Karpas-422 (cell line): Measurements from ENCODE around the gene FAM151A. TPM values are rescaled to one million over a fixed set of nuclear protein-coding genes. Genes with fewer than 3 reads are reported as not detected.
A peak's percentile ranks its signal among the peaks of the same experiment; 100 is the strongest.

ENCODE experiments used
- DNase-seq: peaks from one replicate; pipeline ENCODE4 v3.0.0-alpha.2; 2015
- H2AFZ ChIP-seq: fragments of 200-600 bp; sonication (generic); 2 replicates; pipeline ENCODE4 v1.6.1; 2014; ENCODE audit warnings: antibody characterized with exemption, low read length, mixed read lengths
- H3K27ac ChIP-seq: fragments of 200-600 bp; sonication (generic); 2 replicates; pipeline ENCODE4 v1.5.1; 2014; ENCODE audit warnings: mild to moderate bottlenecking, low read length, moderate library complexity
- H3K27me3 ChIP-seq: fragments of 200-600 bp; sonication (generic); 2 replicates; pipeline ENCODE4 v1.6.1; 2014; ENCODE audit warnings: low read length, mixed read lengths
- H3K36me3 ChIP-seq: fragments of 200-600 bp; sonication (generic); 2 replicates; pipeline ENCODE4 v1.6.1; 2014; ENCODE audit warnings: low read length, mixed read lengths; ENCODE audit not compliant: insufficient read depth
- H3K4me1 ChIP-seq: fragments of 200-600 bp; sonication (generic); 2 replicates; pipeline ENCODE4 v1.6.1; 2014; ENCODE audit warnings: mild to moderate bottlenecking, low read length, mixed read lengths
- H3K4me2 ChIP-seq: fragments of 200-600 bp; sonication (generic); 2 replicates; pipeline ENCODE4 v1.6.1; 2014; ENCODE audit warnings: low read length, low read depth, mild to moderate bottlenecking; ENCODE audit not compliant: poor library complexity, severe bottlenecking
- H3K4me3 ChIP-seq: fragments of 200-600 bp; sonication (generic); 2 replicates; pipeline ENCODE4 v1.5.1; 2014; ENCODE audit warnings: mild to moderate bottlenecking, antibody characterized with exemption, low read length, mixed read lengths
- H3K79me2 ChIP-seq: fragments of 200-600 bp; sonication (generic); 2 replicates; pipeline ENCODE4 v1.6.1; 2014; ENCODE audit warnings: mild to moderate bottlenecking, low read length, mixed read lengths
- H3K9ac ChIP-seq: fragments of 200-600 bp; sonication (generic); 2 replicates; pipeline ENCODE4 v1.6.0; 2014; ENCODE audit warnings: low read length
- H3K9me2 ChIP-seq: fragments of 200-600 bp; sonication (generic), shearing (Covaris generic); replicated peaks from 2 replicates; pipeline ENCODE4 v1.6.0; 2014; ENCODE audit warnings: mild to moderate bottlenecking, low read length, moderate library complexity; ENCODE audit not compliant: insufficient read depth
- H3K9me3 ChIP-seq: fragments of 300-700, 200-600 bp; sonication (generic); 2 replicates; pipeline ENCODE4 v1.6.1; 2014; ENCODE audit warnings: low read length, mixed read lengths
- H4K20me1 ChIP-seq: fragments of 200-600 bp; sonication (generic); 2 replicates; pipeline ENCODE4 v1.6.1; 2014; ENCODE audit warnings: mild to moderate bottlenecking, antibody characterized with exemption, low read length, low read depth; ENCODE audit not compliant: insufficient read depth
- total RNA-seq: library from RNA; depleted of rRNA; stranded (reverse); fragments of >200 nt; shearing (Covaris generic); gene quantifications from 2 replicates; pipeline ENCODE4 v1.2.3, GENCODE V29; 2014; ENCODE audit warnings: low replicate concordance

The FAM151A gene
- total RNA-seq, 1 experiment from 2014 or later = not detected

- no peaks in the 10 kb centered on the region for H3K36me3 ChIP-seq
- no peak overlapping the region for H3K9ac ChIP-seq
- no peak for DNase-seq
- no peaks in the 10 kb centered on the region for H3K9me2 ChIP-seq
- no peaks in the 10 kb centered on the region for H3K79me2 ChIP-seq
- no peaks in the 10 kb centered on the region for H4K20me1 ChIP-seq
- H3K27ac ChIP-seq = no peak overlapping the region
- no peak overlapping the region for H2AFZ ChIP-seq
- H3K4me3 ChIP-seq = no peak overlapping the region
- H3K27me3 ChIP-seq = no peaks in the 10 kb centered on the region
- H3K9me3 ChIP-seq = no peaks in the 10 kb centered on the region
- no peaks in the 10 kb centered on the region for H3K4me1 ChIP-seq
- no peak overlapping the region for H3K4me2 ChIP-seq
Measured at GRCh38 chr1:54582566-54583306, 40.6 kb downstream of the FAM151A start.

GRCh38 chr1:54581621-54582035 lies 41.7 kb downstream of the FAM151A start:
- Histone ChIP-seq H2AFZ (no peak overlapping the region), H3K27ac (no peak overlapping the region), H3K9ac (no peak overlapping the region), H4K20me1 (no peaks in the 10 kb centered on the region), H3K4me3 (no peak overlapping the region), H3K4me2 (no peak overlapping the region), H3K9me3 (no peaks in the 10 kb centered on the region), H3K79me2 (no peaks in the 10 kb centered on the region), H3K4me1 (no peaks in the 10 kb centered on the region), H3K27me3 (no peaks in the 10 kb centered on the region), H3K9me2 (no peaks in the 10 kb centered on the region), H3K36me3 (no peaks in the 10 kb centered on the region)
- no peak for DNase-seq

DNA sequence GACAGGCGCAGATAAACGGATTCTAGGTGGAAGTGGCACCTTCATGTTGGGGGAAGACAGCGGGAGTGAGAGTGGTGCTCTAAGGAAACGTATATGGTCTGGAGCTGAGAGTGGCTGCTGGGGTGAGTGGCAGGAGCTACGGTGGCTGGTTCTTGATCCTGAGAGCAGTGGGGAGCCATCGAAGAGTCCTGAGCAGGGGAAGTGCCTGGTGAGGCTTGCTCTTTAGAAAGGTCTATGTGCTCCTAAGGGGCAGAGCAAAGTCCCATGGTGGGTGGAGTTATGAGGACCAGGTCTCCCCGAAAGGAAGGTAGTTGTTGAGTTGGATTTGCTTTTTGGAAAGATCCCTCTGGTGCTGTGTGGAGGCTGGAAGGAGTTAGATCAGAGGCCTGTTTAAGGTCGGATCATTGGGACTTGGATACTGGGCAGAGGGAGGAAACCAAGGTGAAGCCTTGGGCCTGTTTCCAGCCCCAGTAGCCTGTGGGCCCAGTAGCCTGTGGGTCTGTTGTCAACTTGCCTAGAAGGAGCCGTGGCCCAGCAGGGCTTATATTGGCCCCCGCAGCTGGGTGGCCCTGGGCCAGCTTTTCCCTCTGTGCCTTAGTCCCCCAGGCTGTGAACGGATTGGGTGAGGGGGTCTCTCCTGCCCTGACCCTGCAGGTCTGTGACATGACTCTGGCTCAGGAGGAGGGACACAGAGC lies 42.3 kb downstream of the FAM151A start:
- Histone ChIP-seq H4K20me1 (no peaks in the 10 kb centered on the region), H3K9ac (no peak overlapping the region), H3K4me2 (no peak overlapping the region), H3K27ac (no peak overlapping the region), H3K36me3 (no peaks in the 10 kb centered on the region), H3K79me2 (no peaks in the 10 kb centered on the region), H3K9me3 (no peaks in the 10 kb centered on the region), H3K4me3 (no peak overlapping the region), H3K9me2 (no peaks in the 10 kb centered on the region), H2AFZ (no peak overlapping the region), H3K4me1 (no peaks in the 10 kb centered on the region), H3K27me3 (no peaks in the 10 kb centered on the region)
- DNase-seq = peak; percentile 15

DNA sequence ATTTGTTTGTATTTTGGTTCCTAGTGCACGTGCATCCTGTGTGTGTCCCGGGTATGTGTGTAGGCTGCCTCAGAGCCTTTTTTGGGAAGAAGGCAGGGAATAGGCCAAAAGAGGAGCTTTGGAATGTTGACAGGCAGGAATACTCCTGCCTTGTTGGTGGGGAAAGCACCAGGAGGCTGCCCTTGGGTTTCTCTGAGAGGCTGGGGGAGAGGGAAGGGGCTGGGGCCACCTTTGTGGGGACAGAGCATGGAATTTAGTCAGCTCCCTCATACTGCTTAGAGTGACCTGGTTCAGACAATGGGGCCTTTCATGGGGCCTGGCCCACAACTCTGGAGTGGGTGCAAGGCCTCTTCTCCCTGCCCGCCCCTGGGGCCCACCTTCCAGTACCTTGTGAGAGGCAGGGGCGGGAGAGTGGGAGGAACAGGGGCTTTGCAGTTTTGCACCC lies 44.0 kb downstream of the FAM151A start:
- no peaks in the 10 kb centered on the region for H3K27me3 ChIP-seq
- no peaks in the 10 kb centered on the region for H3K9me2 ChIP-seq
- H3K4me3 ChIP-seq = no peak overlapping the region
- H4K20me1 ChIP-seq = no peaks in the 10 kb centered on the region
- H3K36me3 ChIP-seq = no peaks in the 10 kb centered on the region
- no peak overlapping the region for H3K4me2 ChIP-seq
- no peak overlapping the region for H3K27ac ChIP-seq
- no peak overlapping the region for H3K9ac ChIP-seq
- no peaks in the 10 kb centered on the region for H3K79me2 ChIP-seq
- 0 out of 2 replicates have a peak, but pooled peaks cover 2% of the 10 kb centered on the region for H3K4me1 ChIP-seq
- no peak overlapping the region for H2AFZ ChIP-seq
- peak; percentile 25 for DNase-seq
- no peaks in the 10 kb centered on the region for H3K9me3 ChIP-seq

- Histone ChIP-seq H3K79me2 (no peaks in the 10 kb centered on the region), H3K4me1 (0 out of 2 replicates have a peak, but pooled peaks cover 2% of the 10 kb centered on the region), H3K4me2 (no peak overlapping the region), H3K27ac (no peak overlapping the region), H3K9me2 (no peaks in the 10 kb centered on the region), H3K9ac (no peak overlapping the region), H3K36me3 (no peaks in the 10 kb centered on the region), H3K9me3 (no peaks in the 10 kb centered on the region), H3K4me3 (no peak overlapping the region), H4K20me1 (no peaks in the 10 kb centered on the region), H3K27me3 (no peaks in the 10 kb centered on the region), H2AFZ (no peak overlapping the region)
- peak; percentile 1 for DNase-seq
Measured at GRCh38 chr1:54577612-54578011, 45.7 kb downstream of the FAM151A start.

DNA sequence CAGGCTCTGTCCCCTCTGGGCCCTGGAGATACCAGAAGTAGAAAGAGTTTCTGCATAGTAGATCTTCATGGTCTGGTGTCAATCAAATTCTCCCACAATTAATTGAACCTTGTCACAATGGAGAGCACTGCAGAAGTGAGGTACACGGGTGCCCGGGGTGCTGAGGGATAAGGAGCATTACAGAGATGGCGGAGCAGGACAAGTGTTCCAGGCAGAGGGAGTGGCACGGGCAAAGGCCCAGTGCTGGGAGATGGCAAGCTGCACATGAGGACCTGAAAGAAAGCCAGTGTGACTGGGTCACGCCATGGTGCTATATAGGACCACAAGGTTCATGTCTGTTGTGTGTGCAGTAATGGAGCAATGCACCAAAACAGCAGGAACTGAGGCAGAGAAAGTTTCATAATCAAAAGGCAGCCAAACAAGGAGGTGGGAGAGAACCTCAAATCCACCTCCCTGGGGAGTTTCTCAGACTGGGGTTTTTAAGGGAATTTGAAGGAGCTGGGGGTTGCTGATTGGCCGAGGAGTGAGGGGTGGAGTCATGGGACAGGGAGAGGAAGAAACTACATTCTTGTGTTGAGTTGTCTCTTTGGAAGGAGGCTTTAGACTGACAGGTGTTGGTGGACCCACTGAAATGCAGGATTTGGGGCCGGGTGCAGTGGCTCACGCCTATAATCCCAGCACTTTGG lies 47.6 kb downstream of the FAM151A start:
- H4K20me1 ChIP-seq = no peaks in the 10 kb centered on the region
- H3K79me2 ChIP-seq = no peaks in the 10 kb centered on the region
- H3K27ac ChIP-seq = no peak overlapping the region
- H3K9ac ChIP-seq = no peak overlapping the region
- H2AFZ ChIP-seq = no peak overlapping the region
- H3K9me3 ChIP-seq = no peaks in the 10 kb centered on the region
- DNase-seq = peak; percentile 5
- no peaks in the 10 kb centered on the region for H3K36me3 ChIP-seq
- H3K27me3 ChIP-seq = no peaks in the 10 kb centered on the region
- H3K4me2 ChIP-seq = no peak overlapping the region
- no peaks in the 10 kb centered on the region for H3K9me2 ChIP-seq
- 0 out of 2 replicates have a peak, but pooled peaks cover 2% of the 10 kb centered on the region for H3K4me1 ChIP-seq
- no peak overlapping the region for H3K4me3 ChIP-seq

- H3K27me3 ChIP-seq = no peaks in the 10 kb centered on the region
- DNase-seq = peak; percentile 38
Measured at GRCh38 chr1:54575161-54575560, 48.2 kb downstream of the FAM151A start.

More at GRCh38 chr1:54575161-54575560, 48.2 kb downstream of the FAM151A start:
- Histone ChIP-seq H3K4me2 (no peak overlapping the region), H2AFZ (no peak overlapping the region), H3K9me3 (no peaks in the 10 kb centered on the region), H3K9me2 (no peaks in the 10 kb centered on the region), H3K9ac (no peak overlapping the region), H3K36me3 (no peaks in the 10 kb centered on the region), H4K20me1 (no peaks in the 10 kb centered on the region), H3K4me1 (0 out of 2 replicates have a peak, but pooled peaks cover 2% of the 10 kb centered on the region), H3K79me2 (no peaks in the 10 kb centered on the region), H3K4me3 (no peak overlapping the region), H3K27ac (no peak overlapping the region)
